Endothelial cell of hepatic sinusoid (primary cell): ENCODE data around the gene CCR4.
"Not testable (repeated sequence)": the region's sequence is repeated elsewhere in the genome, so short reads cannot be mapped to it uniquely, and the experiment has no call there.

Experiments used
- in situ Hi-C: cut with HindIII; loops from 2 replicates; pipeline ENCODE4 v1.10.0; 2017; ENCODE audit warnings: low sequenced_read_pairs

CCR4 gene

DNA sequence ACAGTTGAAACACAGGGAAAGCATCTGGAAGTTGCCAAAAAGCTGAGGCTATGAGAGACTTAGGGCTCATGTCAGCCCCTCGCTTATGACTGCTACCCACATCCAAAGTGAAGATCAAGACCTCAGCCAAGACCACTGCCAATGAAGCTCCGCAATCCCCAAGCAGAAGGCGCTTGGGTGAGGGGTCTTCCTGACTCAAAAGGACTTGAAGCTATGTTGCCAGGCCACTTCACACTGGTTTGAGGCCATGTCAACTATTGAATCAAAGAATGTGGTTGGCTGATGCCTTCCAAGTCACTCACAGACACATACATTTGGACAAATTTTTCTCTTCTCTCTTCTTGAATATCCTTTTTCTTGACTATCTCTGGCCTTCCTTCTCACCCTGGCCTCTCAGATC is 928 bp upstream of the CCR4 start:
- in situ Hi-C loops, result no loop called here

DNA sequence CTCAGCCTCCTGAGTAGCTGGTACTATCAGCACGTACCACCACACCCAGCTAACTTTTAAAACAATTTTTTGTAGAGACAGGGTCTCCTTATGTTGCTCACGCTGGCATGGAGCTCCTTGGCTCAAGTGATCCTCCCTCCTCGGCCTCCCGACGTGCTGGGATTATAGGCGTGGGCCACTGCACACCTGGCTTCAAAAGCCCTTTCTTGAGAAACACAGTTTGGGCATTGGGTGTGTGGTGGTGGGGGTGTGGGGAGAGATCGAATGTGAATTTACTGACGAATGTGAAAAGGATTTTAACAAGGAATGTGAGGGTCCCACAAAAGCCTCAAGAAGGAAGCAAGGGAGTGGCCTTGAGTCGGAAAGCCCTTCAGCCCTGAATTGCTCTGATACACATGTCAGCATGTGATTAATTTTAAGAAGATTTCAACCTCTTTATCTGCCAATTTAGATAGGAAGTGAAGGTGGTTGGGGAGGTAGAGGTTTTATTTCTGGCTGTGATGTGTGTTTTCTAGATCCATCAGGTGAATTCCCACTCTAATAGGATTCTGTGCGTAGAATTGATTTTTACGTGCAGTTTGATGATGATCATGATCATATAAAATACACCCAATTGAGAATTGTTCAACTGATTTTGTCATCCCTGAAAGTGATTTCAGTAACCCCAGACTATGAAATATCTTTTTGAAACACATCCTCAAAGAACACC is 1.1 kb downstream of the CCR4 start:
- in situ Hi-C loops, result no loop called here

DNA sequence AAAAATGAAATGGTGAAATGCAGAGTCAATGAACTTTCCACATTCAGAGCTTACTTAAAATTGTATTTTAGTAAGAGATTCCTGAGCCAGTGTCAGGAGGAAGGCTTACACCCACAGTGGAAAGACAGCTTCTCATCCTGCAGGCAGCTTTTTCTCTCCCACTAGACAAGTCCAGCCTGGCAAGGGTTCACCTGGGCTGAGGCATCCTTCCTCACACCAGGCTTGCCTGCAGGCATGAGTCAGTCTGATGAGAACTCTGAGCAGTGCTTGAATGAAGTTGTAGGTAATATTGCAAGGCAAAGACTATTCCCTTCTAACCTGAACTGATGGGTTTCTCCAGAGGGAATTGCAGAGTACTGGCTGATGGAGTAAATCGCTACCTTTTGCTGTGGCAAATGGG is 3.1 kb downstream of the CCR4 start:
- in situ Hi-C loops, result no loop called here

DNA sequence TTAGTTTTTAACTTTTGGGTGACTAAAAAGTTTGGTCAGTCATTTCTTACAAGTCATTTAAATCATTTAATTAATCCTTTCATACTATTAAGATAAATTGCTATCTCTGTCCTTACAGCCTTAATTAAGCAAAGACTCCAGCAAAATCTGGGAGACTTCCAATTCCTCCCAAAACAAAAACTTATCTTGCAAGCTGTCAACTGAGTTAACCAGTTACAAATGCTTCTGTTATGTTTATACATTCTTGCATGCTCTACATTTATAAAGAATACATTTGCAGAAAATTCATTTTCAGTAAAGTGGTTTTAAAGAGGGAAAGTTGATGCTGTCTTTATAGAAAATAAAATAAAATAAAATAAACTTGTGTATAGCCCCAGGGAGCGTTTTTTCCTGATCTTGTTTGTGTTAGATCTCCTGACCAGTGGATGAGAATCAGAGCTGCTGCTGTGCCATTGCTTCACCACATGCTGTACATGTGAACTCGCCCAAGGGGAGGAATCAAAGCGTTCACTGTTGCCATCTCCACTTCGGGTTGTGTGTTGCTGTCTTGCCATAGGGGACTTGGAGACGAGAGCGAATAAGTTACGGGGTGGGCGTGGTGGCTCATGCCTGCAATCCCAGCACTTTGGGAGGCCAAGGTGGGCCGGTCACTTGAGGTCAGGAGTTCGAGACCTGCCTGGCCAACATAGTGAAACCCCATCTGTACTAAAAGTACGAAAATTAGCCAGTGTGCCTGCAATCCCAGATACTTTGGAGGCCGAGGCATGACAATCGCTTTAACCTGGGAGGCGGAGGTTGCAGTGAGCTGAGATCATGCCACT is 5.5 kb downstream of the CCR4 start:
- in situ Hi-C loops, result no loop called here

DNA sequence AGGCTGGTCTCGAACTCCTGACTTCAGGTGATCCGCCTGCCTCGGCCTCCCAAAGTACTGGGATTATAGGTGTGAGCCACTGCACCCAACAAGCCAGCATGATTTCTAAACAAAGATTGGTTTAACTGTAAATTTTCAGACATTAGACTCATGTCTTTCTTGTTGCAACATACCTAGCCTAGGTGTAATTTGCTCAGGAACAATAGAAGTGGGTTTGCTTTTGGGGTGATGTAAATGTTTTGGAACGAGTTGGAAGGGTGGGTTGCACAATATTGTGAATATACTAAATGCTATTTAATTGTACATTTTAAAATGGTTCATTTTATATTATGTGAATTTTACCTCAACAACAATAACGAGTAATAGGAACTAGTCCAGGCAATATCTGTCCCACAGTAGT is 7.1 kb downstream of the CCR4 start:
- in situ Hi-C loops, result no loop called here

DNA sequence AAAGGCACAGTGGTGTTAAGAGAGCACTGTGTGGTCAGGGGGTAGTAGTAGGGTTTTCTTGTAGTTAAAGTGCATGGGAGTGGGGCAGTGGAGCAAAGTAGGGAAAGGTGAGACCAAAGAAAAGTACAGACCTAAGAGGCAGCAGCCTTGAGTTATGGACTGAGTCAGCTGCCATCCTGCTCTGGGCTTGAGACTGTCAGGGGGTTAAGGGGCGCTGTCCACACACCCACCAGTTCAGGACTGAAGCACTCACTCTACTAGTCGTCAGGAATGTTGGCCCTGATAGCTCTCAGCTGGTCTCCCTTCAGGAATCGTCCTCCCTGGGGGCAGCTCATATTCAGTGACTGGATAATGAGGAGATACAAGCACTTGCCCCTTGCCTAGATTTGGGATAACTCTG is 7.9 kb downstream of the CCR4 start:
- in situ Hi-C loops, result no loop called here

DNA sequence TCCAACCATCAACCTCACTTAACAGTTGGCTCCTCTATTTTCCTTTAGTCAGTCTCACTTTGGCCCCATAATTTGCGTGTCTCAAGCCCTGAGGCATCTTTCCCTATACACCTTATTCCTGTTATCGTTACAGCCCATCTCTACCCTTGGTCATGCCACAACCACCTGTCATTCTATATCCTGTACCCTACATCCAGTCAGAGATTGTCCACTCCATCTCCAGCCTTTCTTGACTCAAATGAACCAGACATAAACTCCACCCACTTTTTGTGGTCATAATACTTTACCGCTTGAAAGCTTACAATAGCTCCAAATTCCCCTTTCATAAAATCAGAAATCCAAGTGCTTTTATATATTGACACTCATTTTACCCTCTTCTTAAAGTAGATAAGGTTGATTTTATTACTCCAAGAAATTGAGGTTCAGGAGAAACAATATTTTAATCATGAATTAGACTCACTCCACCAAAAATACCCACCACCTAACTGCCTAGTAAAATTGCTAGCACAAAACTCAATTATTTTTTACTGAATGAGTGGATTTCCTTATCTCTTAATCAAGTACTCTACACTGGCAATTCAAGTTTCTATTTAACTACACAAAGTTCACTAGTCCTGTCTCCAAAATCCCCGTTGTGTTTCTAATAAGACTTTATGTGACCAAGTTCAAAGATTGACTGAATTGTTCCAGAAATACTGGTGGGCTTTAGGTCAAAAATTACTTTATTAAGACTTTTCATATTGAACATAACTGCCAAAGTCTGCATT is 9.1 kb downstream of the CCR4 start:
- in situ Hi-C loops, result loop anchor here (5.0 kb wide), 1 partner anchor 77 kb away; no protein-coding TSS in a partner anchor

DNA sequence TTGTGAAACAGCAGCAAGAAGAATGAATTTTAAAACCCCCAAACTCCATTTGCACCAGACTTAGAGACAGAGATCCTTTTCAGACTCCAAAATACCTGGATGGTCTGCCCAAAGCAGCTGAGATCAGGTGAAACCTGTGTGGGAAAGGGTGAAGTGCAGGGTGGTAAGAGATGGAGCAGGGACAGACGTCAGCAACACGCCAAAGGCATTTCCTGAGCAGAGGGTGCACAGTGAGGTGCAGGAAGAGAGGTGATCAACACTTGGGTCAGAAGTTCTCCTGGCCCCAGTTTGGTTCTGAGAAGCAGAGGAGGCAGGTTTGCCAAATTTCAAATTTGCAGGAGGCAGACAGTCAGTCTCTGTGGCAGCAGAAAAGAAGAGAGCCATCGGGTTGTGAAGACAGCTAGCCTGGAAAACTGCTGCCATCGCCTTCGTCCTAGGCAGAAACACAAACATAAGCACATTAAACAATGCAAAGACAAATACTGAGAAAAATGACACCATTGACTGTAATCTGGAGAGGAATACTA is 9.8 kb downstream of the CCR4 start:
- in situ Hi-C loops, result loop anchor here (5.0 kb wide), 1 partner anchor 76 kb away; no protein-coding TSS in a partner anchor

DNA sequence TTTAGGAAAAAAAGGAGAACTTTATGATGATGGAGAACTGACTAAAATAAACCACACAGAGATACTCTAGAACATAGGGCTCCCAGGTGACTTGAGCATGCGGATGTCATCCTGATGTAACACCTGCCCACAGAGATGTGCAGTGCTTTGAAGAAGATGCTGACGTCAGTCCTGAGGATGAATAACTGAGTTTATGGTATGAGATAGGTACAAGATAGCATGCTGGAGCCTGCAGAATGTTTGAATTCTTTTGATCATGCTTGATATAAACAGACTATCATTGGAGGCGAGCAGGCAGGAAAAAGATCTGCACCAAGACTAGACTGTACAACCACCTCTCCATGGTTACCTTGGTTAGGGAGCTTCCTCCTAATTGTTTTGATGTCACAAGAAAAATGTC is 12.4 kb downstream of the CCR4 start:
- in situ Hi-C loops, result loop anchor here (5.0 kb wide), 1 partner anchor 73 kb away; no protein-coding TSS in a partner anchor

DNA sequence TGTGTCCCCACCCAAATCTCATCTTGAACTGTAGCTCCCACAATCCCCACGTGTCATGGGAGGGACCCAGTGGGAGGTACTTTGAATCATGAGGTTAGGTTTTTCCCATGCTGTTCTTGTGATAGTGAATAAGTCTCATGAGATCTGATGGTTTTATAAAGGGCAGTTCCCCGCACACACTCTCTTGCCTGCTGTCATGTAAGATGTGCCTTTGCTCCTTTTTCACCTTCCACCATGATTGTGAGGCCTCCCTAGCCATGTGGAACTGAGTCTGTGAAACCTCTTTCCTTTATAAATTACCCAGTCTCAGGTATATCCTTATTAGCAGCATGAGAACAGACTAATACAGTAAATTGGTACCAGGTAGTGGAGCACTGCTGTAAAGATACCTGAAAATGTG is 13.3 kb downstream of the CCR4 start:
- in situ Hi-C loops, result loop anchor here (5.0 kb wide), 1 partner anchor 73 kb away; no protein-coding TSS in a partner anchor

DNA sequence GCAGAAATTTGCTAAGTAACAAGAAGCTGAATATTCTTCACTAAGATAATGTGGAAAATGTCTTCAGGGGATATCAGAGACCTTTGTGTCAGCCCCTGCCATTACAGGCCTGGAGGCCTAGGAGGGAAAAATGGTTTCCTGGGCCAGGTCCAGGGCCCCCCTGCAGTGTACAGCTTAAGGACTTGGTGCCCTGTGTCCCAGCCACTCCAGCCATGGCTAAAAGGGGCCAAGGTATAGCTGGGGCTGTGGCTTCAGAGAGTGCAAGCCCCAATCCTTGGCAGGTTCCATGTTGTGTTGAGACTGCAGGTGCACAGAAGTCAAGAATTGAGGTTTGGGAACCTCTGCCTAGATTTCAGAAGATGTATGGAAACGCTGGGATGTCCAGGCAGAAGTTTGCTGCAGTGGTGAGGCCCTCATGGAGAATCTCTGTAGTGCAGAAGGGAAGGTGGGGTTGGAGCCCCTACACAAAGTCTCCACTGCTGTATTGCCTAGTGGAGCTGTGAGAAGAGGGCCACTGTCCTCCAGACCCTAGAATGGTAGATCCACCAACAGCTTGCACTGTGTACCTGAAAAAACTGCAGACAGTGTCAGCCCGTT is 14.3 kb downstream of the CCR4 start:
- in situ Hi-C loops, result not testable (repeated sequence)

DNA sequence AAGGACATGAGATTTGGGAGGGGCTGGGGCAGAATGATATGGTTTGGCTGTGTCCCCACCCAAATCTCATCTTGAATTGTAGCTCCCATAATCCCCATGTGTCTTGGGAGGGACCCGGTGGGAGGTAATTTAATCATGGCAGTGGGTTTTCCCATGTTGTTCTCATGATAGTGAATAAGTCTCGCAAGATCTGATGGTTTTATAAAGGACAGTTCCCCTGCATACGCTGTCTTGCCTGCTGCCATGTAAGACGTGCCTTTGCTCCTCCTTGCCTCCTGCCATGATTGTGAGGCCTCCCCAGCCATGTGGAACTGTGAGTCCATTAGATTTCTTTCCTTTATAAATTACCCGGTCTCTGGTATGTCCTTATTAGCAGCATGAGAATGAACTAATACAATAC is 15.2 kb downstream of the CCR4 start:
- in situ Hi-C loops, result not testable (repeated sequence)

DNA sequence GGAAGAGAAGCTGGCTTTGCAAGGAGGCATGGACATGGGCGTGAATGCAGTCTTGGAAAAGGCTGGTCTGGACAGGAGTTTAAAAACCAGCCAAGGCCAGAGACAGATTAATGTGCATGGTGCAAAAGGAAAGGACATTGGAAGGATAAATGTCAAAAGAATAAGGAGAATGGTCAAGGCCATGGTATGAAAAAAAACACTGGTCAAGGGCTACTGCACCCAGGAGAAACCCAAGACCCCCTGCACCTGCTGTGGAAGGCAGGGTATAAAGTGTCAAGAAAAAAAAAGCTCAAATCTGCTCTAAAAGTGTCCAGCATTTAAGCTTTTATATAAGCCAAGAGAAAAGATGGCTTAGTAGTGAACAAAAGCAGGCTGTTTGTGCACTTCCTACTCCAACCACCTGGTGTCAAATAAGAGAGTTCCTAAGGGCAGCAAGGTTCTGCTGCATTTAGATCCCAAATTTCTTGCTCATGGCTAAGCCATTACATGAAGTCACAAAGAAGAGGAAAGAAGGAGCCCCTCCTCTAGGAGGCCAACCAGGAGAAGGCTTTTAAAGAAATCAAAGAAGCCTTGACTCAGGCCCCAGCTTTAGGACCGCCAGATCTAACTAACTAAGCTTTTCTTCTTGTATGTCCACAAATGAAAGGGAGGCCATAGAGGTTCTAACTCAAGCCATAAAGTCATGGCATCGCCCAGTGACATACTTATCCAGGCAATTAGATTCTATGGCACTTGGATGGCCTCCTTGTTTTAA is 16.9 kb downstream of the CCR4 start:
- in situ Hi-C loops, result no loop called here

DNA sequence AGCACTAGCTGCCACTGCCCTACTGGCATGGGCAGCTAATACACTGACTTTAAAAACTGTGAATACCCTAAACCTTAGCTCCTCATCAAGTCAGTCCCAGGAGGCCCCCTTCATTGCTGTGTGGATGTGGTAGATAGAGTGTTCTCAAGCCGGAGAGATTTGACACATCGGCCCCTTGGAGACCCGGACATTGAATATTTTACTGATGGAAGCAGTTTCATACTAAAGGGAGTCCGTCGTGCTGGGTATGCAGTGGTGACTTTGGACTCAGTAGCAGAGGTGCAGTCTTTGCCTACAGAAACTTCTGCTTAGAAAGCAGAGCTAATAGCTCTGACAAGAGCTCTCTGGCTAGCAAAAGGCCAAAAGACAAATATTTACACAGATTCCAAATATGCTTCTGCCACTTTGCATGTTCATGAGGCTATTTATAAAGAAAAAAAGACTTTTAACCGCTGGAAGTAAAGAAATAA is 17.5 kb downstream of the CCR4 start:
- in situ Hi-C loops, result no loop called here

DNA sequence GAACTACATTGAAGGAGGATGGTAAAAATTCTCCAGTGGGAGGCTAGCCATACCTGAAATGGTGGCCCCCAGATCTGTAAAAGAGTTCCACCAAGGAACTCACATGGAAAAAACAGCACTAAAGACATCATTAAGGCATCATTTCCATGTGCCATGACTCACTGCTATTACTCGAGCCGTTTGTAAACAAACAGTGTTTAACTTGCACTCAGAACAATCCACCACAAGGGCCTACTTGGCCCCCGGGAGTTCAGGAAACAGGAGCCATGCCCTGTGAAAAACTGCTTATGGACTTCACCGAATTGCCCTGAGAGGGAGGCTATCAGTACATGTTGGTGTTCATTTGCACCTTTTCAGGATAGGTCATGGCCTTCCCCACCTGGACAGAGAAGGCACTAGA is 18.2 kb downstream of the CCR4 start:
- in situ Hi-C loops, result no loop called here

DNA sequence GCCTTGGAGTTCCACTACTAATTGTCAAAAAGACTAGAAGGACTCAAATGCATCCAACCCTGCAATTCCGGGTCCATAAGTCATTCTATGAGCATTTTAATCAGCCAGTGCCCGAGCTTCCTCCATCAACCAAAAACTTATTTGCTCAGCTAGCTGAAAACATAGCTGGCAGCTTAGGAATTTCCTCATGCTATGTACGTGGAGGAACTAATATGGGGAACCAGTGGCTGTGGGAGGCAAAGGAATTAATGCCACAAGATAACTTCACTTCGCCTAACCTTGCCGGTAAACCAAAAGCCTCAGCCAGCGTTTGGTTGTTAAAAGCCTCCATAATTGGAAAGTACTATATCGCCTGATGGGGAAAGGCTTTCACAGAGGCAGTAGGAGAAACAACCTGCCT is 19.8 kb downstream of the CCR4 start:
- in situ Hi-C loops, result not testable (repeated sequence)

DNA sequence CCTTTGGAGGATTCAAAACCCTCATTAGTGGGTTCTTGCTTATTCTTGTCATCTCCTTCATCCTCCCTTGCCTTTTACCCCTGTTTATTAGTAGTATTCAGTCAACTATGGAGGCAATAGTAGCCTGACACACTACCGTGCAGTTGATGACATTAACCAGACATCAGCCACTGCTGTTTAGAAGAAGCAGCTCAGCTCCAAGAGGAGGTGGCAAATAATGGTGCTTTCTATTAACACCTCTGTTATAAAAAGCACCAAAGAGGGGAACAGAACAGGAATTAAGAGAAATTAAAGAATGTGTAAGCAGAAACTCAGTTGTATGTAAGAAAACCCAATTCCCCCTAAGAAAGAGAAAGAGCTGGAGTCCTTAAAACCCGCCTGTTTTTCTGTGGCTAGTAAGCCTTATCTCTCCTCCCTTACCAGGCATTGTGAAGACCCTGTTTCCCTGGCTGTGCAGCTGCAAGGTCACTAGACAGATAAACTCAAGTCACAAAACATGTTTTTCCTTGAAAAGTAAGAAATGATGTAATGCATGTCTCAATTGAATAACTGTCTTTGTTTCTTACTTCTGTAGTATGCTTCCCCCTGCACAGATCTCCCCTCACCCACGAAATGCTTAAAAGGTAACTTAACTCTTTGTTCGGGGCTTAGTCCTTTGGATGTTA is 21.2 kb downstream of the CCR4 start:
- in situ Hi-C loops, result no loop called here

DNA sequence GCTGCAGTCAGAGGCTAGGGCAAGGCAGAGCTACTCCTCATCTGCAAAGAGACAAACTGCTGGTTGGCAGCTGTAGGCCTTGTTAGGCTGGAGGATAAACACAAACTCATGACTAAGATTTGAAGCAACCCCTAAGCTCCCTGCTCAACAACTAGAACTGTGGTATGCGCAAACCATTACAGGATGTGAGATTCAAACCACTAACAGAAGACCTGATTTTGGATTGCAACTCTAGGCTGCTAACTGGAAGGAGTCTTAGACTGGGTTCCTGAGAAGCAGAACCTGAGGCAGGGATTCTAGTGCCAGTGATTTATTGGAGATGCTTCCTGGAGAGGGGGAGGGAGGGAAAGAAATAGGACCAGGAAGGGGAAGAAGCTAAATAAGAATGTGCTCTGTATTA is 22.5 kb downstream of the CCR4 start:
- in situ Hi-C loops, result no loop called here

DNA sequence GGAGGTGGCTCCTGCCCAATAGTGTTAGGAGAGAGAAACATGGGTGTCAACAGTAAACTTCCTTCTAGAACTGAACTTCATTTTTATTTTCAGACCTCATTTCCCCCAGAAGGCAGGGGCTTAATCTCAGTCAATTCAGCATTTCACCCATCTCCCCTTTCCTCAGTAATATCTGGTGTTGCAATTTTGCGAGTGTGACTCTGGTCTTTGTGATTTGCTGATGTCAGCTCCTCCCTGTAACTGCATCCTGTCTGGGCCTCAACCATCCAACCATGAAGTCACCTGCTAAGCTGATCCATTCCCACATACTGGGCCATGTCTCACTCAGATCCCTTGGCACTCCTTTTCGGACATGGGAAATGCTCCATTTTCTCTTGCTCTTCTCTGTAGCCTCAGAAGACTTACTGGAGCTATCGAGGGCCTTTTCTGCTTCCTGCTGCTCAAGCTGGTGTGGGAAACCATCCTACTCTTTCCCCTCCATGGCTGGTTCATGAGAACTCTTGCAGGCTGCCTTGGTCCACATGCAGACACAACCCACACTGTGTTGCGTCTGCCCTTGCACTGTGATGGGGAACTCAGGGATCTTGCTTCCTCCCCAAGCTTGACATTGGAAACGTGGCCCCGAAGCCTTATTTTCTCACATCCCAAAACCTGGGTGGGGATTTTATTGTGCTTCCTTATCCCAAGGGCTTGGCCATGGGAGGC is 24.6 kb downstream of the CCR4 start:
- in situ Hi-C loops, result no loop called here
